ENCODE results near the gene NOLC1.

The NOLC1 gene

DNA sequence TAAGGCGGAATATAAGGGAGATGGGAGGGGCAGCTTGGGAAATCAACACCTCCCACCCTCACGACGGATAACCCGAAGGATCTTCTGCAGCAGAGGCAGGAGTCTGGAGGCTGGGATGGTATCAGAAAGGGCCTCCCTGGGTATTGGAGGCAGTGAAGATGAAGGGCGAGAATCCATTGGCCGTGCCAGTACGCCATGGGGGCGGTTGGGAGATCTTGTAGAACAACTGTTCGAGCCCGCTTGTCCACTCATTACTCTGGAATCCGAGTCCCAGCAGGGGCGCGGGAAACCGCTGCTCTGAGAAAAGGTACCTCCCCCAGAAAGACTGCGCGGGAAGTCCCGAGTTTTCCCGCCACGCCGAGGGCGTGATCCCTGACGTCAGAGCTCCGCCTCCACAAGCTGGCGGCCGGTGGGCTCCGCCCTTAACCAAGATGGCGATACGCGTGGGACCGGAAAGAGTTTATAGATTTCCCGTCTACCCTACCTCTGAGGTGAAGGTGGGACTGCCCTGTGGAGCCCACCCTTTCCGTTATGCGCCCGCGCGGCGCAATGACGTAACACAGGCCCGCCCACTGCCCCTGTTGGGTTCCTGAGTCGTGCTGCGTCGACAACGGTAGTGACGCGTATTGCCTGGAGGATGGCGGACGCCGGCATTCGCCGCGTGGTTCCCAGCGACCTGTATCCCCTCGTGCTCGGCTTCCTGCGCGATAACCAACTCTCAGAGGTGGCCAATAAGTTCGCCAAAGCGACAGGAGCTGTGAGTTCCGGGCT, at the start of gene NOLC1:
NOLC1 (plus strand) TSS at position 616 of the 771 bp plus-strand sequence; CDS start at position 638, 22 bp downstream.
- peak; percentile 98 to 99 for DNase-seq (ENCODE audit: low read depth in 2 of 2)

DNA sequence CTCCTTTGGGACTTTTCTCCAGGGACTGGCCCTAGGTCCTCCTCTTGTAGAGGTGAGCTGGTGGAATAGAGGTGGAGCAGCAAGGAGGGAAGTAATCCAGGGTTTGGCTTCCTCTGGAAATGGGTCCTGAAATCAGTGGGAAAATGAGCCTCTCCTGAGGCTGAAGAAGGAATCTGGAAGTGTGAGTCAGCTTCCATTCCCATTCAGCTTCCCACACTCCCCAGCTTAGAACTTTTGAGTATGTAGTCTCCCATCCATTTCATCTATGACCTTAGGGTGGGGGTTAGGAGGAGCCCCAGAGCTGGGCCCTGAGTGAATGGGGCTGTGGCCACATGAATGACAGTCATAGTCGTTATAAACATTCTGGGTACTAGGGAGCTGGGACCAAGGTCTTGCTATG, 49.8 kb upstream of the NOLC1 start:
- DNase-seq (ENCODE audit: low read depth in 2 of 2): no peak

- DNase-seq (ENCODE audit: low read depth in 2 of 2): no peak
Measured at GRCh38 chr10:102106998-102107397, 45.2 kb upstream of the NOLC1 start.

- DNase-seq (ENCODE audit: low read depth in 2 of 2): no peak
Measured at GRCh38 chr10:102109166-102110116, 42.7 kb upstream of the NOLC1 start.

DNA sequence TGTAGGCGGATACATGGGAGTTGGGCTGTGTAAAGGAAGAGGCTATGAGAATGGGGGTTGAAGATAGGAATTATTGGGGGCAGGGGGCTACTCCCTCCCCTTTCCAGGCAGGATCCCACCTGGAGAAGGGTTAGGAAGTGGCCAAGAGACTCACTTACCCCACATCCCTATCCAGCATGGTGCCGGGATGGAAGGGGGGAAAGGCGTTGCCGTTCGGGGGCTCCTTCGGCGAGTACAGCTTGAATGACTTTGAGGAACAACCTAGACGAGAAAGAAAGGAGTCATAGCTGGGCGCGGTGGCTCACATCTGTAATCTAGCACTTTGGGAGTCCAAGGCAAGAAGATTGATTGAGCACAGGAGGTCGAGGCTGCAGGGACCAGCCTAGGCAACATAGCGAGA, 40.9 kb upstream of the NOLC1 start:
- no peak for DNase-seq (ENCODE audit: low read depth in 2 of 2)

DNA sequence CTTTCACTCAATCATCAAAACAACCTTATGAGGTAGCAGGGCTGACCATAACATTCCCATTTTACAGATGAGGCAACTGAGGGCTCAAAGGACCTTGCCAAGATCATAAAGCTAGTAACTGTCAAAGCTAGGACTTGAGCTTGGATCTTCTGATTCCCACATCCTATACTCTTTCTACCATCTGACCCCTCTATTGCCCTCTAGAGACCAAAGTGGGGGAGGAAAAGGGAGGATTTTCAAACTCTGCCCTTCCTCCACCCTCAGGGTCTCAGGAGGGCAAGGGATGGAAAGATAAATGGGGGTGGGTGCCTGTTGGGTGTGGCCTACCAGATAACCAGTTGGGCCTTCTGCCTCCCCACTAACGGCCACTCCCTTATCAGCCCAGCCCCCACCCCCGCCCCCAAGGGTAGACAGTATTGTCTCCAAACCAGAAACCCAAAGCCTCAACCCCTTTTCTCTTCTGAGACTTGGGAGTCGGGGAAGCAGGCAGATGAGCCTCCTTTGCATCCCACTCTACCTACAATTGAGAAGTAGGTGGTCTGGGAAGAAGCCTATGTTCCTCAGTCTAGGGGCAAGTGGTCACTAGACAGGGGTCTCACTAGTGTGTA, 39.9 kb upstream of the NOLC1 start:
- DNase-seq (ENCODE audit: low read depth in 2 of 2): no peak

- DNase-seq (ENCODE audit: low read depth in 2 of 2): no peak
Measured at GRCh38 chr10:102113261-102113955, 38.8 kb upstream of the NOLC1 start.

GRCh38 chr10:102113956-102114857, 38.0 kb upstream of the NOLC1 start:
- DNase-seq (ENCODE audit: low read depth in 2 of 2): no peak

DNA sequence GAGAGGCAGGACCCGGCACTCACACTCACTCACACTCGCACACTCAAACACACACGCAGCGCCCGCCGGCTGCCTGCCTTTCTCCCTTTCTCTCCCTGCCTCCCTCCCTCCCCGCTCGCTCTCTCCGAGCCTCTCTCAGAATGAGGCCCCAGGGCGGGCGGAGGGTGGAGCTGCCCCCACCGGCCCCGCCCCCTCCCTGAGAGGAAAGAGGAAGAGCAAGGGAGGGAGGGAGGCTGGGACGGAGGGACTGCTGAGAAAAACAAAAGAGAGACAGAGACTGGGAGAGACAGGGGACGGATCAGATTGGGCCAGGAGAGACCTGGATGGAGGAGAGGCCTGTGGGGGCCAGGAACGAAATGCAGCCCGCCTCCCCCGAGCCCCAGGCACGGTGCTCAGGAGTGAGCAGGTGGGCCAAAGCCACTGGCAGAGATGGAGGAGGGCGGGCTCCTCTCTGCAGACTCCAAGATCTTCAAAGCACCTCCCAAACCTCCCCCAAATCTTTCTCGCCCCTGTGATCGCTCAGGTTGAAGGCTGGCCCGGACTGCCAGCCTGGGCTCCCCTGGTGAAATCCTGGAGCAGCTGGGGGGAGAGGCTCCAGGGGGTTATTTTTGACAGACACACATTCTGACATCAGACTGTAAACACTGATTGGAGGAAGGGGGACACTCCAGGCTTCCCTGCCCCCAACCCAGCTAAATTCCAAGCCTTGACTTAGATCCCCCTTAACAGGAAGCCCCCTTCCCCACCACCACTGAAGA, 37.1 kb upstream of the NOLC1 start:
- DNase-seq (ENCODE audit: low read depth in 2 of 2): peak in 1 of 2 experiments; percentile 56

GRCh38 chr10:102115775-102116174, 36.4 kb upstream of the NOLC1 start:
- DNase-seq (ENCODE audit: low read depth in 2 of 2): no peak

DNA sequence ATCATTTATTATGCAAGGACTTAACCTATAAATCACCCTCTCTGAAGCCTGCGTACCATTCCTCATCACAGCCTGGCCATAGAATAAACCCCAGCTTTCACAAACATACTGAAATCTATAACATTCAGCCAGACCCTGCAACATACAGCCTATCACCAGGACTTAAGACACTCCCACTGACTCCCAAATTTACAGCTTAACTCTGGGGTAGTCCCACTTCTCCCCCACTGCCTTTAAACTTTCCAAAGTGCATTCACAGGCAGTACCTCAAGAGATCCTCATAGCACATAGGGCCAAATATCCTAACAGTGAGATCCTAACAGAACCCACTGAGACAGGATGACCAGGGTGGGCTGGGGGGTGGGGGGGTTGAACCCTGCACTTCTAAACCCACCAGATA, 35.5 kb upstream of the NOLC1 start:
- no peak for DNase-seq (ENCODE audit: low read depth in 2 of 2)

GRCh38 chr10:102117391-102118159, 34.6 kb upstream of the NOLC1 start:
- DNase-seq (ENCODE audit: low read depth in 2 of 2): peak; percentile 66 to 71

DNA sequence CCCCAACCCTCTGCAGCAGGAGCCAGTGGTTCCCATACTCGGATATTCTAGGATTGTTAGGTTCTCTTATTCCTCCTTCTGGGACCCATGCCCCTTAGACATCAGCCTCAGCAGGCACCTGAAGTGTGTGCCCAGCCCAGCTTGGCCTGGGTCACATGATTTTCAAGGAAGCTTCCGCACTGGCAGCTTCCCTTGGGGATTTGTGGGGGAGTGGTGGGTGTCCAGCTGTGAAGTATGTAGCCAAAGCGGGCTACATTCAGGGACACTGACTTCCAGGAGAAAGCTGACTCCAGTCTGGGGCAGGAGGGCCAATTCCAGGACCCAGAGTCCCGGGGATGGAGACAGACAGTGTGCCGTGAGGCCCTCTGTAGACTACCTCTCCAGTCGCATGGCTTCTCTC, 33.3 kb upstream of the NOLC1 start:
- no peak for DNase-seq (ENCODE audit: low read depth in 2 of 2)

DNA sequence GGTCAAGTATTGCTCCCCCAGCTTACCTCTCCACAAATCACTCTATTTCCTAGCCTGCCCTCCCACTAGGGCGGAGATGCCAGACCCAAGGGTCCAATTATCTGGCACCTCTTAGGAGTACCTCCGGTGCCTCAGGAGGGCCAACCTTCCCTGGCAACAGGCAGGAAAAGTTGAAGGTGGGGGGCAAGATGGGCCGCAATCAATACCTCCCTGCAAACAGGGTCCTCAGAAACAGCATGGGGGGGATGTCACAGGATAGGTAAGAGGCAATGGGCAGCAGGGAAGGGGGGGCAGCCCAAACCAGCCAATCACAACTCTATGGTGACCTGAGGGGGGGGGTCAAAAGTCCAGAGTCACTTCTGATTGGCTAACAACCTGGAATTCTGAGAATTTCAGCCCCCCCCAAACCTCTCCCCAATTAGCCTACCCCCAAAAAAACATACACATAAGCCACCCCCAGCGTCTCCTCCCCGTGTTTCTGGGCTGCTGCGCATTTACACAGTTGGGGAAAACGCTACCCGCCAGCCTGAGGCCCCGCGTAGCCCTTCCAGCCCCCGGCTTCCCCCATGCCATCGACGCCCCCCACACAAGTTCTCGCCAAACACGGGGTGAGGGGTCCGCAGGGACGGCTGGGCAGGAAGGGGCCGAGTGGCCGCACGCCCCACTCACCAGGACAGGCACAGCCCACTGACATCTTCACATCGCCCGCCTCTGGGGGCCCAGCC, 32.6 kb upstream of the NOLC1 start:
- DNase-seq (ENCODE audit: low read depth in 2 of 2): peak; percentile 64 to 72

GRCh38 chr10:102120142-102120990, 31.8 kb upstream of the NOLC1 start, which contains the start of gene LDB1:
TSS of gene LDB1 (minus strand) at chr10:102120368. CDS start at chr10:102120110, 258 bp downstream.
- DNase-seq (ENCODE audit: low read depth in 2 of 2): peak; percentile 67 to 68

- DNase-seq (ENCODE audit: low read depth in 2 of 2): peak; percentile 82 to 86
Measured at GRCh38 chr10:102120991-102121738, 31.0 kb upstream of the NOLC1 start.

All from fibroblast of skin of left biceps (primary cell).